ENCODE results near the gene NCR3LG1.

Gene NCR3LG1

DNA sequence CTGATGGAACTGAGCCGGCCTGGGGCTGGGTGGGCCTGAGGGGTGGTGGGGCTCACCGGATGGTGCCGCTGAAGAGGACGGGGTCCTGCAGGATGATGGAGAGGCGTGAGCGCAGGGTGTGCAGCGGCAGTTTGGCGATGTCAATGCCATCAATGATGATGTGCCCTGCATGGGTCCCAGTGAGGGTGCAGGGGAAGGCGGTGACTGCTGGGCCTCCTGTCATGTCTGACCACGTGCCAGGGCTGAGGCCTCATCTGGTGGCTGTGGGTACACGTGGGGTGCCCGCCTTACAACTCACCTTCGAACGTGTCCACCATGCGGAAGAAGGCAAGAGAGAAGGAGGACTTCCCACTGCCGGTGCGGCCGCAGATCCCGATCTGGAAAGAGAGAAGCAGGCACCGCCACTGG is 44.0 kb downstream of the NCR3LG1 start:
- Histone ChIP-seq H3K4me3 (ENCODE audit: low read depth in 1 of 2, low read length in 1 of 2) (no peak overlapping the region), H3K4me1 (ENCODE audit: control insufficient read depth in 1 of 2, insufficient read depth in 1 of 2, low read depth in 1 of 2, low read length in 1 of 2) (no peaks in the 10 kb centered on the region), H3K9me3 (no peaks in the 10 kb centered on the region), H3K27me3 (peaks cover 11% of the 10 kb centered on the region), H3K27ac (no peak overlapping the region), H3K36me3 (no peaks in the 10 kb centered on the region)
- no peak for TF ChIP-seq CTCF (IDR thresholded peaks at IDR 0.05)

- Histone ChIP-seq H3K27me3 (peaks cover 7% of the 10 kb centered on the region), H3K4me3 (ENCODE audit: low read depth in 1 of 2, low read length in 1 of 2) (no peak overlapping the region), H3K4me1 (ENCODE audit: control insufficient read depth in 1 of 2, insufficient read depth in 1 of 2, low read depth in 1 of 2, low read length in 1 of 2) (no peaks in the 10 kb centered on the region), H3K9me3 (no peaks in the 10 kb centered on the region), H3K27ac (no peak overlapping the region), H3K36me3 (no peaks in the 10 kb centered on the region)
- TF ChIP-seq CTCF (IDR thresholded peaks at IDR 0.05) = no peak
Observed at GRCh38 chr11:17395978-17396377, 44.4 kb downstream of the NCR3LG1 start.

- H3K27me3 ChIP-seq = peaks cover under 1% of the 10 kb centered on the region
- H3K36me3 ChIP-seq = no peaks in the 10 kb centered on the region
- H3K4me3 ChIP-seq (ENCODE audit: low read depth in 1 of 2, low read length in 1 of 2) = no peak overlapping the region
- no peaks in the 10 kb centered on the region for H3K4me1 ChIP-seq (ENCODE audit: control insufficient read depth in 1 of 2, insufficient read depth in 1 of 2, low read depth in 1 of 2, low read length in 1 of 2)
- no peak overlapping the region for H3K27ac ChIP-seq
- no peak for TF ChIP-seq CTCF (IDR thresholded peaks at IDR 0.05)
- no peaks in the 10 kb centered on the region for H3K9me3 ChIP-seq
Observed at GRCh38 chr11:17396598-17397310, 45.2 kb downstream of the NCR3LG1 start.

- no peak for TF ChIP-seq CTCF (IDR thresholded peaks at IDR 0.05)
- H3K27me3 ChIP-seq = no peaks in the 10 kb centered on the region
- H3K9me3 ChIP-seq = no peaks in the 10 kb centered on the region
- no peaks in the 10 kb centered on the region for H3K36me3 ChIP-seq
- no peak overlapping the region for H3K4me3 ChIP-seq (ENCODE audit: low read depth in 1 of 2, low read length in 1 of 2)
- H3K4me1 ChIP-seq (ENCODE audit: control insufficient read depth in 1 of 2, insufficient read depth in 1 of 2, low read depth in 1 of 2, low read length in 1 of 2) = no peaks in the 10 kb centered on the region
- H3K27ac ChIP-seq = no peak overlapping the region
Observed at GRCh38 chr11:17397311-17398002, 45.9 kb downstream of the NCR3LG1 start.

DNA sequence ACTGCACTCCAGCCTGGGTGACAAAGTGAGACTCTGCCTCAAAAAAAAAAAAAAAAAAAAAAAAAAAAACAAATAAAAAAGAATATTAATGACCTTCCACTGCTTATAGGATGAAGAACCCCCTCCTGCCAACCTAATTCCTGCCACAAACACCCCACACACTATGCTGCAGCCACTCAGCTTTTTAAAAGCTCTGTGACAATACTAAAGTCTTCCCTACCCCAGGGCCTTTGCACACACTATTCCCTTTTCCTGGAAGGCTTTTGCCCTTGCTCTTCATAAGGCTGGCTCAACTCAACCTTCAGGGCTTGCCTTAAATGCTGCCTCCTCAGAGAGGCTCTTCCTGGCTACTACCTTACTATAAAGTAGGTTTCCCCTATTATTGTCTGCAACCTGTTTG is 47.6 kb downstream of the NCR3LG1 start:
- H3K27me3 ChIP-seq = no peaks in the 10 kb centered on the region
- H3K27ac ChIP-seq = no peak overlapping the region
- no peak for TF ChIP-seq CTCF (IDR thresholded peaks at IDR 0.05)
- no peaks in the 10 kb centered on the region for H3K9me3 ChIP-seq
- H3K36me3 ChIP-seq = no peaks in the 10 kb centered on the region
- no peak overlapping the region for H3K4me3 ChIP-seq (ENCODE audit: low read depth in 1 of 2, low read length in 1 of 2)
- H3K4me1 ChIP-seq (ENCODE audit: control insufficient read depth in 1 of 2, insufficient read depth in 1 of 2, low read depth in 1 of 2, low read length in 1 of 2) = no peaks in the 10 kb centered on the region

Data from neutrophil (primary cell).